Stimulated activated CD8-positive, alpha-beta memory T cell treated with anti-CD3 and anti-CD28 coated beads, Interleukin-15, amount 100 ng/mL, for 4 hours (primary cell): ENCODE data around the gene PTTG1IP2.

Source experiments
- DNase-seq, 2 donors: peaks; one replicate each; pipeline ENCODE4 v3.0.0-alpha.2; 2020; ENCODE audit warnings: low read depth in 2 of 2

The PTTG1IP2 gene

GRCh38 chr7:90483251-90483650, 13.8 kb downstream of the PTTG1IP2 start:
- no peak for DNase-seq

- no peak for DNase-seq
Measured at GRCh38 chr7:90484706-90485105, 15.3 kb downstream of the PTTG1IP2 start.

GRCh38 chr7:90485734-90486316, 16.4 kb downstream of the PTTG1IP2 start:
- DNase-seq: no peak

GRCh38 chr7:90487808-90488207, 18.4 kb downstream of the PTTG1IP2 start:
- DNase-seq: no peak

GRCh38 chr7:90488220-90488619, 18.8 kb downstream of the PTTG1IP2 start:
- no peak for DNase-seq

GRCh38 chr7:90492250-90492649, 22.8 kb downstream of the PTTG1IP2 start:
- no peak for DNase-seq

GRCh38 chr7:90495241-90495640, 25.8 kb downstream of the PTTG1IP2 start:
- DNase-seq: no peak

- DNase-seq: no peak
Measured at GRCh38 chr7:90502539-90502938, 33.1 kb downstream of the PTTG1IP2 start.

GRCh38 chr7:90503367-90503766, 33.9 kb downstream of the PTTG1IP2 start:
- no peak for DNase-seq

GRCh38 chr7:90507692-90508091, 38.3 kb downstream of the PTTG1IP2 start:
- no peak for DNase-seq

GRCh38 chr7:90511776-90512175, 42.3 kb downstream of the PTTG1IP2 start:
- DNase-seq: no peak

GRCh38 chr7:90512821-90513254, 43.4 kb downstream of the PTTG1IP2 start:
- DNase-seq: no peak

- DNase-seq: no peak
Measured at GRCh38 chr7:90516257-90516656, 46.8 kb downstream of the PTTG1IP2 start.

GRCh38 chr7:90518630-90519029, 49.2 kb downstream of the PTTG1IP2 start:
- DNase-seq: no peak

GRCh38 chr7:90520484-90520883, 51.0 kb downstream of the PTTG1IP2 start:
- DNase-seq: no peak

- DNase-seq: no peak
Measured at GRCh38 chr7:90530263-90530662, 60.8 kb downstream of the PTTG1IP2 start.

GRCh38 chr7:90532231-90532929, 62.9 kb downstream of the PTTG1IP2 start:
- DNase-seq: no peak

GRCh38 chr7:90536449-90536848, 67.0 kb downstream of the PTTG1IP2 start:
- no peak for DNase-seq

- no peak for DNase-seq
Measured at GRCh38 chr7:90538405-90538804, 69.0 kb downstream of the PTTG1IP2 start.

- DNase-seq: no peak
Measured at GRCh38 chr7:90540406-90540805, 71.0 kb downstream of the PTTG1IP2 start.

GRCh38 chr7:90551036-90551435, 81.6 kb downstream of the PTTG1IP2 start:
- no peak for DNase-seq

GRCh38 chr7:90552521-90552920, 83.1 kb downstream of the PTTG1IP2 start:
- DNase-seq: no peak

- DNase-seq: no peak
Measured at GRCh38 chr7:90560730-90561129, 91.3 kb downstream of the PTTG1IP2 start.
